A673 (cell line): ENCODE data around the gene NCAPH2. TPM values are rescaled to one million over a fixed set of nuclear protein-coding genes. Genes with fewer than 3 reads are reported as not detected.

Experiments
- BruUV-seq: library from RNA; stranded (reverse); fragments of 400-500 nt; replicated peaks from 2 replicates; lab custom pipeline; 2021; lab: Mats Ljungman, UMichigan
- CTCF ChIA-PET: fragments of 300-600 bp; sonication (Branson Sonifier 250); formaldehyde crosslinking; loops from one replicate; lab custom pipeline; 2022; ENCODE audit warnings: antibody characterized with exemption; lab: Charles Lee
- POLR2A ChIA-PET: fragments of 300-600 bp; sonication (Branson Sonifier 250); formaldehyde crosslinking; loops from one replicate; lab custom pipeline; 2022; ENCODE audit warnings: antibody characterized with exemption; ENCODE audit not compliant: low non-redundant PET; lab: Charles Lee
- DNase-seq: peaks from one replicate; pipeline ENCODE4 v3.0.0-alpha.2; 2015; ENCODE audit warnings: low spot score
- H3K27ac ChIP-seq: fragments of 200-600 bp; sonication (generic); 2 replicates; pipeline ENCODE4 v1.5.1; 2016; ENCODE audit warnings: mixed run types, low read depth, mild to moderate bottlenecking, mixed read lengths, antibody characterized with exemption, low read length; ENCODE audit not compliant: poor library complexity, severe bottlenecking
- H3K27me3 ChIP-seq: fragments of 200-600 bp; sonication (generic); replicated peaks from 2 replicates; pipeline ENCODE4 v1.6.1; 2017; ENCODE audit warnings: mixed run types, low read depth, mild to moderate bottlenecking, mixed read lengths, antibody characterized with exemption, low read length; ENCODE audit not compliant: insufficient read depth, poor library complexity
- H3K36me3 ChIP-seq: fragments of 200-600 bp; sonication (generic); 2 replicates; pipeline ENCODE4 v1.6.1; 2016; ENCODE audit warnings: mixed run types, mild to moderate bottlenecking, mixed read lengths, antibody characterized with exemption, low read length; ENCODE audit not compliant: insufficient read depth, poor library complexity, severe bottlenecking
- H3K4me1 ChIP-seq: fragments of 200-600 bp; sonication (generic); 2 replicates; pipeline ENCODE4 v1.6.1; 2017; ENCODE audit warnings: mixed run types, mild to moderate bottlenecking, mixed read lengths, antibody characterized with exemption, low read length; ENCODE audit not compliant: insufficient read depth, poor library complexity, severe bottlenecking
- H3K4me3 ChIP-seq: fragments of 200-600 bp; sonication (generic); 2 replicates; pipeline ENCODE4 v1.5.1; 2016; ENCODE audit warnings: low read depth, mixed run types, mild to moderate bottlenecking, mixed read lengths, low read length; ENCODE audit not compliant: poor library complexity, severe bottlenecking
- H3K9me3 ChIP-seq: fragments of 200-600 bp; sonication (generic); 2 replicates; pipeline ENCODE4 v1.6.1; 2016; ENCODE audit warnings: mixed run types, low read depth, mild to moderate bottlenecking, mixed read lengths, antibody characterized with exemption, low read length; ENCODE audit not compliant: poor library complexity, severe bottlenecking
- EZH2 ChIP-seq: fragments of 200-600 bp; sonication (generic); IDR thresholded peaks from 2 replicates; pipeline ENCODE4 v1.6.1; 2017; ENCODE audit warnings: borderline replicate concordance, low read depth, mild to moderate bottlenecking, mixed read lengths, antibody characterized with exemption, low read length; ENCODE audit not compliant: poor library complexity, severe bottlenecking
- intact Hi-C: fragments of 100-400 bp; cut with micrococcal nuclease; formaldehyde crosslinking; loops from one replicate; pipeline ENCODE4 v1.10.0; 2022; ENCODE audit not compliant: unreplicated experiment
- total RNA-seq: library from RNA; stranded (reverse); gene quantifications from 2 replicates; pipeline ENCODE4 v1.2.3, GENCODE V29; 2021
- TF ChIP-seq, protein P1 (sequence below): fragments of 300-800, 200-600 bp; sonication (generic); conservative IDR thresholded peaks from 2 replicates; pipeline ENCODE4 v1.5.1; 2017; ENCODE audit warnings: low read depth, mild to moderate bottlenecking, antibody characterized with exemption, low read length, moderate library complexity, mixed read lengths

Gene NCAPH2
- total RNA-seq, 1 experiment from 2014 or later = 135 TPM

DNA sequence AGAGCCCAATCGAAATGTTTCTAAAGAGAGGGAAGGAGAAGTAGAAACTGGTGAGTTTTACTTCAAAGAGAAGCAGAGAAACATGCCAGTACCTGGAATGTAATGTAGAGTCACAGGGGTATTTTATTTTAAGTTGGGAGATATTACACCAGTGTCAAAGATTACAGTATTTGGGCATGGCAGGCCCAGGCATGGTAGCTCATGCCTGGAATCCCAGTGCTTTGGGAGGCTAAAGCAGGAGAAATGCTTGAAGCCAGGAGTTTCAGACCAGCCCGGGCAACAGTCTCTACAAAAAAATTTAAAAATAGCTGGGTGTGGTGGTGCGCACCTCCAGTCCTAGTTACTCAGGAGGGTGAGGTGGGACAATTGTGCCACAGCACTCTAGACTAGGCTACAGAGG is 52.0 kb downstream of the NCAPH2 start:
- H3K4me3 ChIP-seq = no peak overlapping the region
- no peak overlapping the region for H3K27ac ChIP-seq
- intact Hi-C loops = no loop called here
- H3K27me3 ChIP-seq = no peaks in the 10 kb centered on the region
- DNase-seq = no peak
- ChIA-PET POLR2A (no interaction called here), CTCF (no interaction called here)
- BruUV-seq = no TSS peak
- no peaks in the 10 kb centered on the region for H3K36me3 ChIP-seq
- TF ChIP-seq EZH2 = no peak
- TF ChIP-seq, protein P1, sequence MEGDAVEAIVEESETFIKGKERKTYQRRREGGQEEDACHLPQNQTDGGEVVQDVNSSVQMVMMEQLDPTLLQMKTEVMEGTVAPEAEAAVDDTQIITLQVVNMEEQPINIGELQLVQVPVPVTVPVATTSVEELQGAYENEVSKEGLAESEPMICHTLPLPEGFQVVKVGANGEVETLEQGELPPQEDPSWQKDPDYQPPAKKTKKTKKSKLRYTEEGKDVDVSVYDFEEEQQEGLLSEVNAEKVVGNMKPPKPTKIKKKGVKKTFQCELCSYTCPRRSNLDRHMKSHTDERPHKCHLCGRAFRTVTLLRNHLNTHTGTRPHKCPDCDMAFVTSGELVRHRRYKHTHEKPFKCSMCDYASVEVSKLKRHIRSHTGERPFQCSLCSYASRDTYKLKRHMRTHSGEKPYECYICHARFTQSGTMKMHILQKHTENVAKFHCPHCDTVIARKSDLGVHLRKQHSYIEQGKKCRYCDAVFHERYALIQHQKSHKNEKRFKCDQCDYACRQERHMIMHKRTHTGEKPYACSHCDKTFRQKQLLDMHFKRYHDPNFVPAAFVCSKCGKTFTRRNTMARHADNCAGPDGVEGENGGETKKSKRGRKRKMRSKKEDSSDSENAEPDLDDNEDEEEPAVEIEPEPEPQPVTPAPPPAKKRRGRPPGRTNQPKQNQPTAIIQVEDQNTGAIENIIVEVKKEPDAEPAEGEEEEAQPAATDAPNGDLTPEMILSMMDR = no peak
- no peaks in the 10 kb centered on the region for H3K4me1 ChIP-seq
- no peaks in the 10 kb centered on the region for H3K9me3 ChIP-seq

DNA sequence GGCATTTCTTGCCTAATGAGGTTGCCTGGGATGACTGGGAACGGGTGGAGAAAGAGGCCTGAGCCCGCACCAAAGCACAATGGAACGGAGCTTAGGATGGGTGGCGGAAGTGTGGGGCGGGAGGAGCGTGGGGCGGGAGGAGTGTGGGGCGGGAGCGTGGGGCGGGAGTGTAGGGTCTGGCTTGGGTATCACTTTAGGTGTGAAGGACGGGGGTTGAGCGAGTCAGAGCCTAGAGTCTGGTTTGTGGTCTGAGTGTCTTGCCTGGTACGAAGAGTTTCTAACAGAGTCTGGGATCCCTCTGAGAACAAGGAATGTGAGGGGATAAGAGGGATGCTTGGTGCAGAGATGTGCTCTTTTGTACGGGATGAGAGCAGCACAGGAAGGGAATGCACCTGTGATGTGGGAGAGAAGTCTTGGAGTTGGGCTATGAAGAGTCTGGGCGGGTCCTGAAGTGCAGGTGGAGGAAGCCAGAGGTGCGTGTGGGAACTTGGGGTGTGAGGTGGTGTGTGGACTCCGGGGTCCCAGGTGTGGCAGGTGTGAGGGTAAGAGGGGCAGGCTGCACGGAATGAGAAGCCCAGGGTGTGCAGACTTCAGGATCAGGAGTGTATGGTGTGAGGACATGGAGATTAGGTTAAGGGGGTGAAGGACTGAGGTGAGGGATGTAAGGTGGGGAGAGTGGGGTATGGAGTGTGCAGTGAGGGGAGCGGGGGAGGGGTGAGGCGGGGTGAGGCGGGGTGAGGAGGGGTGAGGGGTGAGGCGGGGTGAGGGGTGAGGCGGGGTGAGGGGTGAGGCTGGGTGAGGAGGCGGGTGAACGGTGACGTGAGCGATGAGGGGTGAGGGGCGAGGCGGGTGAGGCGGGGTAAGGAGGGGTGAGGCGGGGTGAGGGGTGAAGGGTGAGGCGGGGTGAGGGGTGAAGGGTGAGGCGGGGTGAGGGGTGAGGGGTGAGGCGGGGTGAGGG is 53.7 kb downstream of the NCAPH2 start:
- BruUV-seq = no TSS peak
- H3K4me3 ChIP-seq = no peak overlapping the region
- no peak overlapping the region for H3K27ac ChIP-seq
- no peaks in the 10 kb centered on the region for H3K36me3 ChIP-seq
- intact Hi-C loops = no loop called here
- DNase-seq = no peak
- TF ChIP-seq, protein P1 = no peak
- TF ChIP-seq EZH2 = no peak
- no peaks in the 10 kb centered on the region for H3K9me3 ChIP-seq
- ChIA-PET POLR2A (no interaction called here), CTCF (no interaction called here)
- H3K4me1 ChIP-seq = no peaks in the 10 kb centered on the region
- no peaks in the 10 kb centered on the region for H3K27me3 ChIP-seq

GRCh38 chr22:50562523-50563412 is 54.7 kb downstream of the NCAPH2 start, which contains the start of gene SYCE3:
Gene SYCE3 (minus strand): TSS chr22:50562919. CDS start chr22:50556405, 6,514 bp downstream.
- BruUV-seq = no TSS peak
- no peak for TF ChIP-seq EZH2
- TF ChIP-seq, protein P1 = peak; percentile 93

More at GRCh38 chr22:50562523-50563412, 54.7 kb downstream of the NCAPH2 start, which contains the start of gene SYCE3:
- H3K36me3 ChIP-seq = no peaks in the 10 kb centered on the region
- peak within 1 kb of the TSS; percentile 52 for H3K4me3 ChIP-seq
- POLR2A ChIA-PET = no interaction called here
- peak; percentile 97 for DNase-seq
- CTCF ChIA-PET = interaction anchor here (0.6 to 1.1 kb wide), 4 partner anchors 17 to 332 kb away, joined by 4 to 6 read pairs (median 5); partner anchors contain the start of genes KLHDC7B, NCAPH2 and SCO2
- no peaks in the 10 kb centered on the region for H3K27me3 ChIP-seq
- intact Hi-C loops = no loop called here
- peak within 1 kb of the TSS; percentile 2 for H3K27ac ChIP-seq
- no peaks in the 10 kb centered on the region for H3K4me1 ChIP-seq
- H3K9me3 ChIP-seq = no peaks in the 10 kb centered on the region
